Upper lobe of left lung (tissue), 6 donors: ENCODE results near the gene AQP1. TPM values are rescaled to one million over a fixed set of nuclear protein-coding genes. Genes with fewer than 3 reads are reported as not detected.

ENCODE experiments used
- ATAC-seq, 2 donors: fragments of 200-7000 bp; cut with Tn5 transposase; one replicate each; pipeline ENCODE4 v1.9.1; 2022; ENCODE audit warnings: mild to moderate bottlenecking in 2 of 2, moderate library complexity in 2 of 2; ENCODE audit not compliant: low FRiP score in 2 of 2
- DNase-seq, 2 donors: peaks; one replicate each; pipeline ENCODE4 v3.0.0-alpha.2; 2019 to 2020
- H3K27ac ChIP-seq, 4 donors: fragments of 200-600 bp; sonication (generic); one replicate each; pipeline ENCODE4 v1.5.1; 2016 to 2019
- H3K27me3 ChIP-seq, 4 donors: fragments of 200-600 bp; sonication (generic); one replicate each; pipeline ENCODE4 v1.5.1; 2017 to 2019
- H3K36me3 ChIP-seq, 4 donors: fragments of 200-600 bp; sonication (generic); one replicate each; pipeline ENCODE4 v1.5.1; 2016 to 2019
- H3K4me1 ChIP-seq, 4 donors: fragments of 200-600 bp; sonication (generic); one replicate each; pipeline ENCODE4 v1.5.1; 2018 to 2019
- H3K4me3 ChIP-seq, 4 donors: fragments of 200-600 bp; sonication (generic); one replicate each; pipeline ENCODE4 v1.5.1; 2017 to 2019; ENCODE audit warnings: mild to moderate bottlenecking in 2 of 4, moderate library complexity in 1 of 4
- H3K9me3 ChIP-seq, 4 donors: fragments of 200-600 bp; sonication (generic); one replicate each; pipeline ENCODE4 v1.5.1; 2018 to 2019
- EP300 ChIP-seq, 4 donors: sonication (generic); formaldehyde crosslinking; IDR thresholded peaks; one replicate each; pipeline ENCODE4 v1.5.1; 2017; ENCODE audit warnings: antibody characterized with exemption in 4 of 4, control low read depth in 2 of 4
- POLR2A ChIP-seq, 4 donors: fragments of 450-650 bp; IDR thresholded peaks; one replicate each; pipeline ENCODE4 v1.5.1; 2016 to 2017; ENCODE audit warnings: antibody characterized with exemption in 4 of 4, mild to moderate bottlenecking in 2 of 4
- POLR2AphosphoS5 ChIP-seq, 2 donors: sonication (generic); formaldehyde crosslinking; IDR thresholded peaks; one replicate each; pipeline ENCODE4 v1.5.1; 2017; ENCODE audit warnings: antibody characterized with exemption in 2 of 2
- WGBS, 2 donors: methylation state at CpG; one replicate each; pipeline ENCODE4 v1.1.5; 2017 to 2018; 5-methylcytosine and 5-hydroxymethylcytosine counted together
- total RNA-seq, 6 donors: library from RNA; depleted of rRNA in 4 of 6; stranded (reverse); fragments of >200 nt in 4 of 6; gene quantifications; one replicate each; pipeline versions ENCODE4 v1.1.0 to v1.2.1, GENCODE V29; 2016 to 2021
- TF ChIP-seq, protein P1 (sequence below), 6 experiments: fragments of 450-650 bp in 4 of 6; fragments of 200-600 bp in 2 of 6; sonication (generic) in 2 of 6; IDR thresholded peaks; one replicate each; pipeline ENCODE4 v1.5.1; 2016 to 2019; ENCODE audit warnings: antibody characterized with exemption in 6 of 6
- donor health status: DM: no; HTN: no; CAD: no; lungs with moderate emphysema.
- donor health status: DM: no; HTN: yes; CAD: no; lungs with severe emphysema.

Gene AQP1
- total RNA-seq, 6 donors from 2014 or later: 113 to 1,228 (median 802) TPM

DNA sequence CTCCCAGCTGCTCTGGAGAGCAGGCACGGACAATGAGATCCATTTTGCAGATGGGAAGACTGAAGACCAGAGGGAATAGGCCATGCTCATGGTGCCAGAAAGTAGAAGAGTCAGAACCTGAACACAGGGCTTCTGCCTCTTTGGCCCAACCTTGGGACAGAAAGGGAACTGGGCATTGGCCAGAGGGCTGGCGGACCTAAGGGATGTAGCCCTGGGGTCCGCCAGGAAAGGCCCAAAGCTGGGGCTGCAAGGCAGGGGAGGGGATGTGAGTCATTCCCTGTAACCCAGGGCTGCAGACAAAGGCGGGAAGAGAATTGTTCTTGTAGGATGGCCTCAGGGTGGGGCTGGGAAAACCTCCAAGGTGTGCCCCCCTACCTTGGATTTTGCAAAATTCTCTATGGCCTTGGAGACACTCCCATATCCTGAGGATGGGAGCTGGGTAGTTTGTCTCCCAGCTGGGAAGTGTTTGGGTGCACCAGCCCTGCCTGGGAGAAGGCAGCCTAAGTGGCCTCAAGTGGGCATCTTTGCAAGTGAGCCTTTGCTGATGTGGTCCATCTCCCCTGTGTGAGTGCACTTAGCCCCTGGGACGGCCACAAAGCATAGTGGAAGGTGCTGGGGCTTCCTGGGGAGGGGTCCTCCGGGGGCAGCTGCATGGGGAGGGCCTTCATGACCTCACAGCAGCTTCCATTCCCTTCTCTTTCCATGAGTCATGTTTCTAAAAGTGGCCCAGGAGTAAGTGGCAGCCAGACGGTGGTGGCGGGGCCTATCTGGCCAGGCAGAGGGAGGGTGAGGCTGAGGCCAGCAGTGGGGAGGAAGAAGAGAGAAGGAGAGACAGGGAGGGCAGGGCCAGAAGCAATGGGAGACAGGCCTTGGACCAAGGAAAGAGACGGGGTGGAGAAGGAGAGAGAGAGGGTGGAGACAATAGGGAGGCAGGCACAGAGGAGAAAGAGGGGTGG is 9.2 kb downstream of the AQP1 start:
- peak overlapping the region; percentile 59 to 89 (median 78) for H3K27ac ChIP-seq
- TF ChIP-seq POLR2AphosphoS5 (IDR thresholded peaks at IDR 0.05) (peak; percentile 9 to 12), EP300 (IDR thresholded peaks at IDR 0.05) (no peak)
- TF ChIP-seq, protein P1, sequence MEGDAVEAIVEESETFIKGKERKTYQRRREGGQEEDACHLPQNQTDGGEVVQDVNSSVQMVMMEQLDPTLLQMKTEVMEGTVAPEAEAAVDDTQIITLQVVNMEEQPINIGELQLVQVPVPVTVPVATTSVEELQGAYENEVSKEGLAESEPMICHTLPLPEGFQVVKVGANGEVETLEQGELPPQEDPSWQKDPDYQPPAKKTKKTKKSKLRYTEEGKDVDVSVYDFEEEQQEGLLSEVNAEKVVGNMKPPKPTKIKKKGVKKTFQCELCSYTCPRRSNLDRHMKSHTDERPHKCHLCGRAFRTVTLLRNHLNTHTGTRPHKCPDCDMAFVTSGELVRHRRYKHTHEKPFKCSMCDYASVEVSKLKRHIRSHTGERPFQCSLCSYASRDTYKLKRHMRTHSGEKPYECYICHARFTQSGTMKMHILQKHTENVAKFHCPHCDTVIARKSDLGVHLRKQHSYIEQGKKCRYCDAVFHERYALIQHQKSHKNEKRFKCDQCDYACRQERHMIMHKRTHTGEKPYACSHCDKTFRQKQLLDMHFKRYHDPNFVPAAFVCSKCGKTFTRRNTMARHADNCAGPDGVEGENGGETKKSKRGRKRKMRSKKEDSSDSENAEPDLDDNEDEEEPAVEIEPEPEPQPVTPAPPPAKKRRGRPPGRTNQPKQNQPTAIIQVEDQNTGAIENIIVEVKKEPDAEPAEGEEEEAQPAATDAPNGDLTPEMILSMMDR (IDR thresholded peaks at IDR 0.05): no peak
- ATAC-seq (peak in 1 of 2 donors; percentile 75), DNase-seq (peak; percentile 31 to 34)
- H3K4me3 ChIP-seq: no peak overlapping the region
- H3K9me3 ChIP-seq: no peaks in the 10 kb centered on the region
- no peaks in the 10 kb centered on the region for H3K27me3 ChIP-seq
- WGBS, 2 donors: 54 to 61% methylated on average over 7 to 9 of the region's 9 CpGs
- H3K36me3 ChIP-seq: peaks cover 17 to 62% (median 49%) of the 10 kb centered on the region in 4 donors
- H3K4me1 ChIP-seq: peaks cover 46 to 78% (median 60%) of the 10 kb centered on the region in 4 donors

DNA sequence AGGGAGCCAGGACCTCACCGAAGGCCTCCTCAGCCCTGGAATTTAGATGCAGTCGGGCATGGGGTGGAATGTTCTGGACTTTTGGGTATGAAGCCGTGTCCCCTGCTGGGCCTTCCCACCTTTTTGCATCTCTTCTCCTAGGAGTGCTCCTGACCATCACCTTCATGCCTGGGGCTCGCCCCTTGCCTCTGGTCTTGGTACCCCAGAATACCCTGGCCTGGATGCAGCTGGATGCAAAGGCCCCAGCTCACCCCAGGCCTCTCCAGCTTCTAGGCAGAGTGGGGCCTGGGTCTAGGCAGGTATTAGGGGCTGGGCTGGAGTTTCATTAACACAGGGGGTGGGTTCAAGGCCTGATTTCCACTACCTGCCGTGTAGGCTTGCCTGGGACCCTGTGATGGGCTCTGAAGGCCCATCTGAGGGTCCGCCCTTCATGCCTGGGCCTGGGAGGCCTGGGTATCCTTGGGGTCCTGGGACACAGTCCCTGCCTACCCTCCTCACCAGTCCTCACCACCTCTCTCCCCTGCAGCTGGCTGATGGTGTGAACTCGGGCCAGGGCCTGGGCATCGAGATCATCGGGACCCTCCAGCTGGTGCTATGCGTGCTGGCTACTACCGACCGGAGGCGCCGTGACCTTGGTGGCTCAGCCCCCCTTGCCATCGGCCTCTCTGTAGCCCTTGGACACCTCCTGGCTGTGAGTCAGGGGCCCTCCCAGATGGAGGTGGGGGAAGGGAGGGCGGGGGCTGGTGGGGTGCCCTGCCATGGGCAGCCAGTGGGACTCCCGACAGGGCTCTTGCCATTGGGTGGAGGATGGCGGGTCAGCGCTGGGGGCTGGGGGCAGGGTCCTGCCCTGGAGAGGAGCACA is 10.1 kb downstream of the AQP1 start:
- Histone ChIP-seq H3K9me3 (no peaks in the 10 kb centered on the region), H3K4me3 (peak overlapping the region in 1 of 4 donors; percentile 1), H3K4me1 (peaks cover 46 to 79% (median 59%) of the 10 kb centered on the region in 4 donors), H3K27ac (peak overlapping the region; percentile 59 to 89 (median 78)), H3K27me3 (no peaks in the 10 kb centered on the region), H3K36me3 (peaks cover 17 to 69% (median 49%) of the 10 kb centered on the region in 4 donors)
- 86% methylated on average over 7 to 11 of the region's 19 CpGs for WGBS, 2 donors
- ATAC-seq (no peak), DNase-seq (peak; percentile 20 to 78)
- TF ChIP-seq POLR2A (IDR thresholded peaks at IDR 0.05): no peak
- no peak for TF ChIP-seq EP300 (IDR thresholded peaks at IDR 0.05)
- no peak for TF ChIP-seq POLR2AphosphoS5 (IDR thresholded peaks at IDR 0.05)
- TF ChIP-seq, protein P1 (IDR thresholded peaks at IDR 0.05): no peak

- H3K4me1 ChIP-seq: peaks cover 46 to 76% (median 55%) of the 10 kb centered on the region in 4 donors
- ATAC-seq: no peak
- no peak overlapping the region for H3K4me3 ChIP-seq
- WGBS, 2 donors: 85 to 90% methylated on average over 9 of the region's 9 CpGs
- H3K9me3 ChIP-seq: no peaks in the 10 kb centered on the region
- no peaks in the 10 kb centered on the region for H3K27me3 ChIP-seq
- no peak for TF ChIP-seq EP300 (IDR thresholded peaks at IDR 0.05)
- TF ChIP-seq, protein P1 (IDR thresholded peaks at IDR 0.05): no peak
- H3K36me3 ChIP-seq: peaks cover 17 to 73% (median 55%) of the 10 kb centered on the region in 4 donors
- H3K27ac ChIP-seq: peak overlapping the region; percentile 59 to 89 (median 78)
- DNase-seq: peak; percentile 22 to 30
Measured at GRCh38 chr7:30922596-30922995, 10.9 kb downstream of the AQP1 start.

DNA sequence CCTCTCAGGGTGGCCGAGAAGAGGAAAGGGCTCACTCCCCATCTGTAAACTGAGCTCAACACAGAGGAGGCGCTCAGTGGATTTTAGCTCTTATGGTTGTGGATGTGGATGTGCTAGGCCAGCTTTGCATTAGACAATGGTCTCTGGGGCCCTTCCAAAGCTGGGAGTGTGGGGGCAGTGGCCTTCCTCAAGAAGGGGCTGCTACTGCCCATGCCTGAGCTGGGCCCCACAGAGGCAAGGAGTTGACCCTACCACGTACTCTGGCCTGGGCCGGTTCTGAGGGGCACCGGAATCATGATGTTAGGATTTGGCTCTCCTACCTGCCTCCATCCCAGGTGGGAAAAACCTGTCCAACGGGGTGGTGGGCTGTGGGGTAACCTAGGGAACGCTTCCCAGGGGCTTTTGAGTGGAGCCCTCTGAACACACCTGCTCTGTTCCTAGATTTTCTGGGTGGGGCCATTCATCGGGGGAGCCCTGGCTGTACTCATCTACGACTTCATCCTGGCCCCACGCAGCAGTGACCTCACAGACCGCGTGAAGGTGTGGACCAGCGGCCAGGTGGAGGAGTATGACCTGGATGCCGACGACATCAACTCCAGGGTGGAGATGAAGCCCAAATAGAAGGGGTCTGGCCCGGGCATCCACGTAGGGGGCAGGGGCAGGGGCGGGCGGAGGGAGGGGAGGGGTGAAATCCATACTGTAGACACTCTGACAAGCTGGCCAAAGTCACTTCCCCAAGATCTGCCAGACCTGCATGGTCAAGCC is 11.5 kb downstream of the AQP1 start:
- no peaks in the 10 kb centered on the region for H3K27me3 ChIP-seq
- H3K36me3 ChIP-seq: peaks cover 17 to 79% (median 57%) of the 10 kb centered on the region in 4 donors
- H3K9me3 ChIP-seq: no peaks in the 10 kb centered on the region
- no peak for ATAC-seq
- H3K4me3 ChIP-seq: no peak overlapping the region
- 91 to 93% methylated on average over 17 to 19 of the region's 19 CpGs for WGBS, 2 donors
- H3K27ac ChIP-seq: peak overlapping the region; percentile 35 to 89 (median 74)
- H3K4me1 ChIP-seq: peaks cover 46 to 70% (median 49%) of the 10 kb centered on the region in 4 donors
- peak; percentile 21 to 40 for DNase-seq
- TF ChIP-seq POLR2A (IDR thresholded peaks at IDR 0.05) (no peak), POLR2AphosphoS5 (IDR thresholded peaks at IDR 0.05) (no peak), EP300 (IDR thresholded peaks at IDR 0.05) (no peak)
- TF ChIP-seq, protein P1 (IDR thresholded peaks at IDR 0.05): no peak
